ENCODE data around the gene RANBP6. TPM values are rescaled to one million over a fixed set of nuclear protein-coding genes. Genes with fewer than 3 reads are reported as not detected.
A peak's percentile ranks its signal among the peaks of the same experiment; 100 is the strongest.

The RANBP6 gene
- total and polyA plus RNA-seq, 2 donors (not counting 1 experiment from before 2014, with no cell fraction given) = 7.2 to 25.9 TPM

GRCh38 chr9:5994493-5994892, 20.9 kb downstream of the RANBP6 start:
- H3K4me1 Mint-ChIP-seq = peaks cover 34% of the 10 kb centered on the region
- H3K27ac Mint-ChIP-seq = no peak overlapping the region
- ChIA-PET POLR2A (no interaction called here), CTCF (no interaction called here)
- DNase-seq (no peak), ATAC-seq (ENCODE audit: low read depth) (no peak)
- H3K4me1 ChIP-seq (ENCODE audit: control insufficient read depth in 2 of 2, insufficient read depth in 2 of 2, low read length in 2 of 2) = no peaks in the 10 kb centered on the region
- H3K36me3 ChIP-seq (replicated peaks in 1 of 2; ENCODE audit: control extremely low read depth in 1 of 2, control insufficient read depth in 1 of 2, extremely low read depth in 1 of 2, insufficient read depth in 2 of 2, low read length in 1 of 2) = no peaks in the 10 kb centered on the region
- no peak overlapping the region for H3K4me3 Mint-ChIP-seq
- H3K4me3 ChIP-seq (ENCODE audit: control extremely low read depth in 1 of 5, extremely low read depth in 1 of 5, insufficient read depth in 1 of 5, low read depth in 2 of 5, low read length in 4 of 5) = no peak overlapping the region
- no peaks in the 10 kb centered on the region for H3K27me3 Mint-ChIP-seq
- H3K79me2 ChIP-seq (ENCODE audit: control insufficient read depth, insufficient read depth, low read length) = peaks cover 84% of the 10 kb centered on the region
- 94% methylated on average over 1 of the region's 1 CpG for WGBS (ENCODE audit: insufficient coverage)
- intact Hi-C loops (cut with micrococcal nuclease) = no loop called here
- H3K4me2 ChIP-seq (replicated peaks; ENCODE audit: low read depth, low read length, poor library complexity, severe bottlenecking) = no peak overlapping the region
- H3K9me3 ChIP-seq (ENCODE audit: control extremely low read depth in 1 of 3, control insufficient read depth in 2 of 3, insufficient read depth in 1 of 3, low read length in 2 of 3) = no peaks in the 10 kb centered on the region
- H3K27ac ChIP-seq (ENCODE audit: low read length in 2 of 2) = peak overlapping the region in 1 of 2 donors; percentile 37
- TF ChIP-seq CTCF (IDR thresholded peaks at IDR 0.05) (no peak), EZH2 (IDR thresholded peaks at IDR 0.05; ENCODE audit: borderline replicate concordance, insufficient read depth, low read depth, low read length, poor library complexity, severe bottlenecking) (no peak)
- no peak overlapping the region for H3K9ac ChIP-seq (ENCODE audit: low read length)
- H3K9me3 Mint-ChIP-seq (ENCODE audit: insufficient read depth) = no peaks in the 10 kb centered on the region
- peaks cover 45% of the 10 kb centered on the region for H4K20me1 ChIP-seq (ENCODE audit: control insufficient read depth, insufficient read depth, low read length, poor library complexity, severe bottlenecking)
- H2AFZ ChIP-seq (ENCODE audit: insufficient read depth, low read depth, low read length, poor library complexity, severe bottlenecking) = no peak overlapping the region
- no peaks in the 10 kb centered on the region for H3K27me3 ChIP-seq (replicated peaks in 1 of 4; ENCODE audit: control extremely low read depth in 1 of 4, control insufficient read depth in 3 of 4, insufficient read depth in 4 of 4, low read length in 3 of 4)

GRCh38 chr9:5988265-5988664, 27.2 kb downstream of the RANBP6 start:
- Mint-ChIP-seq H3K27ac (no peak overlapping the region), H3K4me3 (no peak overlapping the region), H3K4me1 (peaks cover 6% of the 10 kb centered on the region), H3K27me3 (no peaks in the 10 kb centered on the region), H3K9me3 (ENCODE audit: insufficient read depth) (no peaks in the 10 kb centered on the region)
- H3K27ac ChIP-seq (ENCODE audit: low read length in 2 of 2) = no peak overlapping the region
- no peak overlapping the region for H3K4me3 ChIP-seq (ENCODE audit: control extremely low read depth in 1 of 5, extremely low read depth in 1 of 5, insufficient read depth in 1 of 5, low read depth in 2 of 5, low read length in 4 of 5)
- no peak overlapping the region for H2AFZ ChIP-seq (ENCODE audit: insufficient read depth, low read depth, low read length, poor library complexity, severe bottlenecking)
- no peaks in the 10 kb centered on the region for H3K4me1 ChIP-seq (ENCODE audit: control insufficient read depth in 2 of 2, insufficient read depth in 2 of 2, low read length in 2 of 2)
- POLR2A ChIA-PET = no interaction called here
- CTCF ChIA-PET = interaction anchor here (1.1 kb wide), 1 partner anchor 66 kb away, joined by 4 read pairs; no protein-coding TSS in a partner anchor
- H3K9me3 ChIP-seq (ENCODE audit: control extremely low read depth in 1 of 3, control insufficient read depth in 2 of 3, insufficient read depth in 1 of 3, low read length in 2 of 3) = no peaks in the 10 kb centered on the region
- no peak for TF ChIP-seq EZH2 (IDR thresholded peaks at IDR 0.05; ENCODE audit: borderline replicate concordance, insufficient read depth, low read depth, low read length, poor library complexity, severe bottlenecking)
- TF ChIP-seq CTCF (IDR thresholded peaks at IDR 0.05) = no peak
- DNase-seq (no peak), ATAC-seq (ENCODE audit: low read depth) (no peak)
- peaks cover 31% of the 10 kb centered on the region for H3K79me2 ChIP-seq (ENCODE audit: control insufficient read depth, insufficient read depth, low read length)
- no peak overlapping the region for H3K4me2 ChIP-seq (replicated peaks; ENCODE audit: low read depth, low read length, poor library complexity, severe bottlenecking)
- 97% methylated on average over 5 of the region's 5 CpGs for WGBS (ENCODE audit: insufficient coverage)
- H3K27me3 ChIP-seq (replicated peaks in 1 of 4; ENCODE audit: control extremely low read depth in 1 of 4, control insufficient read depth in 3 of 4, insufficient read depth in 4 of 4, low read length in 3 of 4) = no peaks in the 10 kb centered on the region
- intact Hi-C loops (cut with micrococcal nuclease) = no loop called here
- H3K36me3 ChIP-seq (replicated peaks in 1 of 2; ENCODE audit: control extremely low read depth in 1 of 2, control insufficient read depth in 1 of 2, extremely low read depth in 1 of 2, insufficient read depth in 2 of 2, low read length in 1 of 2) = peaks cover 0 to 19% of the 10 kb centered on the region in 2 experiments
- H4K20me1 ChIP-seq (ENCODE audit: control insufficient read depth, insufficient read depth, low read length, poor library complexity, severe bottlenecking) = peaks cover 25% of the 10 kb centered on the region
- no peak overlapping the region for H3K9ac ChIP-seq (ENCODE audit: low read length)
